Suppressor macrophage treated with lipopolysaccharide for 4 hours (primary cell): ENCODE data around the gene MAF.

ENCODE experiments used
- DNase-seq: peaks from one replicate; pipeline ENCODE4 v3.0.0-alpha.2; 2020

MAF gene

DNA sequence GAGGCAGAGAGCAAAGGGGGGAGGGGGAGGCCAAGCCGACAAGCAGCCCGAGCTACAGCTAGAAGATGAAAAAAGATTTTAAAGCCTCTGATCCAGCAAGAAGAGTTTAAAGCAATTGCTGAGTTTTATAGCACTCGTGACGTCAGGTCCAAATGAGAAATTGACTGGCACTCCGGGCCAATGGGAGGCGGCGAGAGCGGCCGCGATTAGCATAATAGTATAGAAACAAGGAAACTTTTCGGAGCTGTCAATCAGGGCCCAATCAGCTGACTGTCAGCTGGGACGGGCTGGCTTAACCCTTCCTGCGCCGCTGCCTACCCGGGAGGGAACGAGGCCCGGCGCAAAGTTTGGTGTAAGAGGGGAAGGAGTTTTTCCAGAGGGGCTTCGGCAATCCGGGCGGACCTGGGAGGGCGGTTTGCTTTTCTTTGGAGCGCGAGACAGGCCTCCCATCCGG lies at the start of gene MAF:
Gene MAF (minus strand): TSS at position 100 of the 454 bp plus-strand sequence. CDS start 835 bp downstream, outside the sequence.
- peak; percentile 96 for DNase-seq

DNA sequence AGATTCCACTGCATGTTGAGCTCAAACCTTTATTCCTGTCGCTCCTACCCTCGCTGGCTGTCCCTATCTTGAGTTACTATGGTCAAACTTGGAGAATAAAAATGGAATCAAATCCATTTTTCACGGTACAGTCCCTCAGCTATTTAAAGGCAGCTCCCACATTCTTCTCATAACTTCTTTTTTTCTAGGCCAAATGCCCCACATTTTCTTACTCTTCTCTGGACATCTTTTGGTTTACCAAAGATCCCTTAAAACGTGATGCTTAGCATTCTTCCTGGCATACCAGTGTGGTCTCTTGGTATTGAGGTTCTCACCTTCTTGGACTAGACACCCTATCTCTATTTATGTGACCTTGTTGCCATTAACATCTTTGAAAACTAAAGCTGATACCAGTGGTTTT lies 48.3 kb upstream of the MAF start:
- no peak for DNase-seq

DNA sequence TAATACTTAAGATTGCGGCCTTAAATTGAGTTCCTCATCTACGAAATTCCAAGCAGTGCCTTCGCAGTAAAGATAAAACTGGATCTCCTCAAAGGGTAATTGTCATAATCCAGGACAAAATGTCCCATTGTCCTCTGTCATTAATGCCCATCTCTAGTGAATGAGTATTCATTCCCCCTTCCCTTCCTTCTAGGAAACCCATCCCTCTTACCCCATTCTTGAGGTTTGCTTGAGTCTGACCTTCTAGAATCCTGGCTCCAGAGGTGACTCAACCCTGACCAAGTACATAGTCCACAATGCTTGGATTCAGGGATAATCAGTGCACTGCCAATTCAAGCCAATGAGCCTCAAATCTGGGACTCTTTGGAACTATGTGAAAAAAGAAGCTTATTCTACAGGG lies 47.0 kb upstream of the MAF start:
- DNase-seq = no peak

DNA sequence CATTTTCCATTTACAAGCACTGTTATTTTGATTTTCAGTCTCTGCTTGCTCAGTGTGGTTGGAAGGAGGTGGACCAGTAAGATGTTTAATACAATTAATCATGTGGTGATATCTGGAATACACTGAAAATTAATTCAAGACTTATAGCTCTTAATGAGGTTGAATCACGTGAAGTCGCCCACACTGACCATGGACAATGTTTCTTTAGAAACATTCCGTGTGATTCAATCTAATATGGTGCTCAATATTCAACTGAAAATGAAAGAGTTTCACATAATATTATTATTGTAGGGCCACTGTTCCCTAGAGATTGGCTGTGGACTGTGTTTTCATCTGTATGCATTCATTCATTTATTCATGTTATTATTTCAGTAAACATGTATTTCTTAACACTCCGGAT lies 45.2 kb upstream of the MAF start:
- no peak for DNase-seq

DNA sequence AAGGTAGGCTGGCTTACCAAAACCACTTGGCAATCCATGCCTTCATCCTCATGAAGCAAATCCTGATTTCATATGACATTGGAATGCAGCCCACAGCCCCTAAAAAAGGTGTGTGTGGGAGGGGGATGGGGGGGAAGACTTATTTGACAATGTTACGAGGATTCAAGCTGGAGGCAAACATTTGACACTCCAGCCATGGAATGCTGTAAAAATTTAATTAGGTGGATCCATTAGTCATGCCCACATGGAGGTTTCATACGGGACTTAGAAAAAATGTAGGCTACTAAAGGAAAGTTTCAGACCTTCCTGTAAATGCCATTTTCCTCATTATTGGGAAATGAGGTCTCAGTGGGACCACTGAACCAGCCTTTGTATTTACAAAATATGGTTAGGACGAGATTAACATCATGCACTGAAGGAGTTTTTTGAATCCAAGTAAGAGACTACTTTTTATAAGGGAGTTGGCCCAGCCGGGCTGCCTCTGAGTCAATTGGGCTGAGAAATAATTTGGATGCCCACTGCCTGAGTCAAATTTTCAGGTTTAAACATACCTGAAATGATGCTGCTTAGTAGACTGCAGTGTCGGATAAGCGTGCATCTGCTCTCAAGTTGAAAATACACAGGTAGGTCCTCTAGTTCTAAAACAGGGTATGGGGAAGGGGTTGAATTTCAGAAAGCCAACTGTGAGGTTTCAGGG lies 44.6 kb upstream of the MAF start:
- no peak for DNase-seq

DNA sequence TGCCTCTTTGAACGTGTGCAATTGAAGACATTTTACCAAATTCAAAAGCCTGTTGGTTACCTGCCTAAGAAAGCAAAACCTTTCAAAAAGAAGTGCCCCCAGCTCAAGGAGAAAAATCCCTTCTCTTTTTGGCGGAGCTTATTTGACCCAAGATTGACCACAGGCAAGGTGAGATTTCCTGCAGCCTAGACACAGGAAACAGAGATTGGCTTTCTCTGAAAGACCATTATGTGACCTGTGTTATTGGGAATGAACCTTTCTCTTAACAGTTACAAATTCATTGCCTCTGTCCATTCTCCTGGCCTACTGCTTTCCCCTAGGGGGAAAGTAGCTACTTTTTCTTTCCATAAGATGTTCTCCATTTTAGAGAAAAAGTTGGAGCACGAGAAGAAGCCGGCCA lies 42.1 kb upstream of the MAF start:
- no peak for DNase-seq

DNA sequence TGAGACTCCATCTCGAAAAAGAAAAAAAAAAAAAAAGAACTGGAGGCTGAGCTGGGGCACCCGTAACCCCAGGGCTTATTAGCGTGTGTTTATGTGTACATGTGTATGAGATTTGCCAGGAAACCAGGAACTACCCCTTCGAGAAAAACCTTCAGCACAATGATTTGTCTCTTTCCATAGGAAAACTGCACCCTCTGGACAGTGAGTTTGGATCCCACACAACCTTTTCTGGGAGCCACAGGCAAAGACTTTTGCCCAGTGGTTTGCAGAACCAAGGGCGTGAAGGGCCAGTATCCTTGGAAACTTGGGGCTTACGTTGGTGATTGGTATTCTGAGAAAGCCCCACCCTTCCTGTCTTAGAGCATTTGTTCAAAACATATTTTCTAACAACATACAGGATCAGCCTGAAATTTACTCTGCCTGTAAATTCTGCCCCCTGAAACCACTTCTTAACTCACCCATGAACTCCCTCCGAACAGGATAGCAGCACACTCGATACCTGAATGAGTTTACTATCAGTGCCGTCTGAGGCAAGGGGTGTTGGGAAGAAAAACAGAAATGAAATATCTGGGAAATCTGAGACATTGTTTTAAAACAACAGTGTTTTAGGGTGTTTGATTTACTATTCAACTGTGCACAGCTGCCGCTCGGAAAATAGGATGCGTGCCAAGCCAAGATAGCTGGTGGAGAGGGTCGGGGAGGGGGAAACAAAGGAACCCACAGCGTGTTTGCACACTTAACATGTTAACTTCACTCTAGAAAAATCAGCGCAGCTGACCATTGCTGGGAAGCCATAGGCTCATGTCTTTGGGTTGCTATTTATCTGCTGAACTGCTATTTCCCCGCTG lies 40.2 kb upstream of the MAF start:
- DNase-seq = no peak

DNA sequence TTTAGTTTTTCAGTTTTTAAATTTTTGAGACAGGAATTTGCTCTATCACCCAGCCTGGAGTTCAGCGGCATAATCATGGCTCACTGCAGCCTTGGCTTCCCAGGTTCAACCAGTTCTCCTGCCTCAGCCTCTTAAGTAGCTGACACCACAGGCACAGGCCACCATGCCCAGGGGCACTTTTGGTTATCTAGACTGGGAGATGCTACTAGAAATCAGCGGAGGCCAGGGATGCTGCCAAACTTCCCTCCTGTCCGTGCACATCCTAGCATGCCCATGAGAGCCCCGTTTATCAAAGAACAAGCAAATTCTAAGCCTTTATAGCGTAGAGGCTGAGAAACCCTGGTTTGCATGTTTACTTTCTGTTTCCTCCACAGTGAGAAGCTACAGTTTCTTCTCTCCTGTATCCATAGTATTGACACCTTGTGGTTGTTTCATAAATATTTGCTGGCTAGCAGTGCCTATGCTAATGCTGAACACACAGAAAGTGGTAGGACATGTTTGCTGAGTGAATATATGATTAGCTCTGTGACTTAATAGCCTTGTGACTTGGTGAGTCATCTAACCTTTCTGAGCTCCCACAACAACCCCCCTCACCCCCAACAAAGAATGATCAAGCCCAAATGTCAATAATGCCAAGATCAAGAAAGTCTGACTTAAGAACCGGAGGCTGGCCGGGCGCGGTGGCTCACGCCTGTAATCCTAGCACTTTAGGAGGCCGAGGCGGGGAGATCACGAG lies 39.2 kb upstream of the MAF start:
- DNase-seq = peak; percentile 11

DNA sequence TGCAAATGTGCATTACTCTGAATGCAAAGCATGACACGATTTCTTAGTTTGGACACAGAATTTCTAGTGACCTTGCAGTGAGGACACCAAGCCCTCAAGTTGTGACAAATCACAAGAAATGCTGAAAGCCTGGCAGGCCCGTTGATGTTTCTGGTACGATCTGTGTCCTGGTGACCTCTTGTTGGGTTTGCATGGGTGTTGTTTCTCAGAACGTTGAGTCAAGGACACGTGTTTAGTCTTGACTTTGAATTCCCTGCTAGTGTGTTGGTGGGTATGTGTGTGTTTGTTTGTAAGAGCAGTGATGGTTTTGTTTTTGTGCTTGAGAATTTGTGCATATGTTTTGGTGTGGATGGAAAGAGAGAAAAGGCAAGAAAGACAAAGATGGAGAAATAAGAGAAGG lies 37.8 kb upstream of the MAF start:
- DNase-seq = no peak

DNA sequence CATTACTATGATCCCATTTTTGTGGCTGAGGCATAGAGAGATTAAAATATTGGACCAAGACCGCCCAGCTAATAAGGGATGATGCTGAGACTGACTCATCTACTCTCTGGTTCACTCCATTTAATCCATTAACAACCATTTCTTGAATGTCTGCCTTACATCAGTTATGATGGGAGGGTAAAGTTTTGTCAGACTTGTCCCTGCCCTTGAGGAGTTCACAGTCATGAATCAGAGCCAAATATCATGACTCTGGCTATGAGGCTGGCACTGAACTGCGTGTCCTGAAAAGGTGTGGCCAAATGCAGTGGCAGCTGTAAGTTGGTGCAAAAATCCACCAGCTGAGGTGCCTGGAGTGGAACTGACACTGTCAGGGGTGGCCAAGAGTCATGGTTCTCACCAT lies 35.0 kb upstream of the MAF start:
- DNase-seq = no peak

DNA sequence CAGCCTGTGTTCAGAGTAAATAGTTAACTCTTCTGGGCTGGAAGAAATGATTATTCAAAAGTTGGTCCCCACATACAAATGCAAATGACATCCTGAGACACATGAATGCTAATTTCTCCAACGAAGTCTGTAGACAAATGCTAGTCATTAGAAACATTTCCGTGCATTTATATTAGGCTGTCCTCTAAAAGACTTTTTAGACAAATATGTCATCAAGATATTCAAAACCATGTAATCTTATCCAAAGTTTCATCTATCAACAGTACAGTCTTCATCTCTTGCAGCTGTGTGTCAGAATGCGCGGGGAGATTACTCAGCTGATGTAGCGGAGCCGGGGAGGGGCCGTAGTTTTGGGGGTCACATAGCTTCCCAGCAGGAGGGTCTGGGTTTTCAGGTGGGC lies 33.8 kb upstream of the MAF start:
- no peak for DNase-seq

DNA sequence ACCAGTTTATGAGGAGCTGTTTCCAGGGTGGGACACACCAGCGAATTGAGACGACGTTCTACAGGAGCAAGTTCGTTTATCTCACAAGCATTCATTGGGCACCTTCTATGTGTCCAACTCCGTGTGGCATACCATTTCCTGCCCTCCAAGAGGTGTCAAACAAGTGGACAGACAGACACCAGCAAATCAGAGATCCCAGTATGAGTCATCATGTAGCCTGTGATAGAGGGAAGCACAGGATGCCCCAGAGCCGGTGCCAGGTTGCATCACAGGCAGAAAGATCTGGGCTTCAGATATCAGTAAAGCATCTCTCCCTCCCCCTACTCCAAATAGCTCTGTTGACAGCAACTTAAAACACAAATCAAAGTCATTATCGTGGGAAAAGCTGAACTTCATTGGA lies 31.8 kb upstream of the MAF start:
- no peak for DNase-seq

DNA sequence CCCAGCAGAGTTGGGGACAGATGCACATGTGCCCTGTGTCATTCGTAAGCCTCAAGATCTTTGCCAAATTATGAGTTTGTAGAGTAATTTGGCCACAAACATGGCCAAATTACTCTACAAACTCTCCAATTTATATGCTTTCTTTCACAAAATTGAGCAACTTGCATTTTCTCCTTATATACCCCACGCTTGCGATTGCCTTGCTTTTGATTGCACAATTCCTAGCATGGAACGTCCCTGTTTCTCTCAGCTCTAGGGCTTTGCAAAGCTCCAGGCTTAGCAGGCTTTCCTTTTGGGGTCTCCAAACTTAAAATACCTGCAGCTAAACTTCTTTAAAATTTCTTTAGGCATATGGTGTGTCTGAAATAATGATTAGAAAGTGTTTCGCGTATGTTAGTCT lies 28.5 kb upstream of the MAF start:
- no peak for DNase-seq

DNA sequence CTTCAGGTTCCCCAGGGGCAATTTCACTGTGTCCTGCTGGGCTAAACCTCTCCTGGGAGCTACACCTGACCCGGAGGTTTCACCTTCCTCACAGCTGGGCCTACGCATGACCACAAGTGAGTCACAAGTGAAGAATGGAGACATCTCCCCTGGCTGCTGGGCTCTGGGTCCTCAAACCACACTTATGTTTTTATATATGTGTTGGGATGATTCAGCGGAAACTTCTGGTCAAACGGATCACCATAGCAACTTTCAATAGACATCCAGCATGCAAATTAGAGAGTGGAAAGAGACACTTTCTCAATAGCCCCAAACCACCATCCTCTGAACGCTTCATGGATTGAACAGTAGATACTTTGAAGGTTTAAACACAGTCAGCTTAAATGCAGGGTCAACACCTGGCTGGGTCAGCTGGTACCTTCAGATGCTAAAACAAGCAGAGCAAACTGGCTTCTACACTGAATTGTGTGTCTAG lies 28.0 kb upstream of the MAF start:
- no peak for DNase-seq

DNA sequence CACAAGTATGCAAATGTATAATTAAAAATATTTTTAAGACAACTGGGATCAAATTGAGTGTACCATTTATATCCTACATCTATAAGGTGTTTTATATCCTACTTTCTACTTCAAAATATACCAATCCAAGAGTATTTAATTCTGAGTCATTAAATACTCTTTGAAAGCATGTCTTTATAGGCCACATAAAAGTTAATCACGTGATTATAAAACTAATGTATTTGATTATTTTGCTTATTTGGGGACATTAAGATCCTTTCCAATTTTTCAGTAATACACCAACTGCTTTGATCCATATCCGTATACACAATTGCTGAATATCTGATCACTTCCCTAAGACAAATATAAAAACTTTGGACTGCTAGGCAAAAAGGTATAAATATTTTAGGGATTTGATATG lies 26.6 kb upstream of the MAF start:
- DNase-seq = no peak

DNA sequence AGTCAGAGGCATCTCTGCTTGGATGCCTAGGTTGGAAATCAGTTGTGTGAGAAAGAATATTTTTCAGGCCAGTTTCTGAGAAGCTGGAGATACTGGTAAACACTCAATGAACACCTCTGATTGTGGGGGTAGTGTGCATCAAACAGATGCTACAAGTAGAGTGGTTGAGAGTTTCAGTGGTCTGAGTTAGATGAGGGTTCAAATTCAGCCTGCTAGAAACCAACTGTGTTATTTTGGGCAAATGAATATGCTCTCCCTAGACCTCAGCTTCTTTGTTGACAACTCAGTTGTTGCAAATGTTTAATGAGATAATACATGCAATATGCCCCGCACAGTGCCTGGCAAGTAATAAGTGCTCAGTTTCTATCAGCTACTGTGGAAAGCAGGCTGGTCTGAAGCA lies 25.2 kb upstream of the MAF start:
- DNase-seq = no peak

DNA sequence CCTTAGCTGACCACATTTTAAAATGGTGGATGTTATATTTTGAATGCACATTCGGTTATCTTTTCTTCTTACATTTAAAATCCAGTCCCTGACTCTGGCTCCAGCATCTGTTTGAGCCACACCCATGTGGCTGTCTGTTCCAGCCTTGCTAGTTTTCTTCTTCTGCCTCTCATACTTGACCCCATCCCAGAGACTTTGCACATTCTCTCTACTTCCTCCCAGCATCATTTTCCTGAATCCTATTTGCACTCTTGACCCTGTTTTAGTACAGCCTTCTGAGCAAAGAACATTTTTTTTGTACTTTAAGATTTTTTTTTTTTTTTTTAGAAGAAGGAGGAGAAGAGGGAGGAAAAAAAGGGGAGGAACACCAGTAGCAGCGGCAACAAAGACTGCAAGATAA lies 23.3 kb upstream of the MAF start:
- no peak for DNase-seq

DNA sequence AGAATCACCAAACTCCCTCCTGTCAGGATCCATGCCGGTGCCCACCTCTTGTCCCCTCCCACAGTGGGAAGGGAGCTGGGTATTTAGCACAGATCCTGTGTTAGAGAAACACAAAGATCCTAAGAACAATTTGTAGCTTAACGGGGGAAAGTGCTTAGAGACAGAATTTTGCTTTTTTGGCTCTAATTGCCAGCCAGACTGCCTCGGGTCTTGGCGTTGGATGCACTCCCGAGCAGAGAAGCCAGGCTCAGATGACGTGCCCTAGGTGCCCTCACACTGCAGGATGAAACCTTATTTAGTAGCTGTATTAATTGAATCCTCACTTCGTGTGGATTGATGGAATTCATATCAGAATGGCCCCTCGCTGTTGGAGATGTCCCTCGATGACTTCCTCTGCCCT lies 22.5 kb upstream of the MAF start:
- DNase-seq = no peak

DNA sequence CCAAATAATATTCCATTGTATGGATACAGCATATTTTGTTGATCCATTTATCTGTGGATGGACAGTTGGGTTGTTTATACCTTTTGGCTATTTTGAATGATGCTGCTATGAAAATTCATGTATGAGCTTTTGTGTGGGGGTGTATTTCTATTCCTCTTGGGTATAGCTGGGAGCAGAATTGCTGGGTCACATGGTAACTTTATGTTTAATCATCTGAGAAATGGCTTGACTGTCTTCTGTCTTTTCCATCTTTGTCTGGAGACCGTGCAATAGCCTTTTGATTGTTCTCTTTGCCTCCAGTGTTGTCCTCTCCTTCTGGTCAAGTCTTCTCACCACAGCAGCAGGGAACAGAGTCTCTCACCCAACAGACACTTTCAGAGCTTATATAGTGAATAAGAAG lies 20.5 kb upstream of the MAF start:
- no peak for DNase-seq

DNA sequence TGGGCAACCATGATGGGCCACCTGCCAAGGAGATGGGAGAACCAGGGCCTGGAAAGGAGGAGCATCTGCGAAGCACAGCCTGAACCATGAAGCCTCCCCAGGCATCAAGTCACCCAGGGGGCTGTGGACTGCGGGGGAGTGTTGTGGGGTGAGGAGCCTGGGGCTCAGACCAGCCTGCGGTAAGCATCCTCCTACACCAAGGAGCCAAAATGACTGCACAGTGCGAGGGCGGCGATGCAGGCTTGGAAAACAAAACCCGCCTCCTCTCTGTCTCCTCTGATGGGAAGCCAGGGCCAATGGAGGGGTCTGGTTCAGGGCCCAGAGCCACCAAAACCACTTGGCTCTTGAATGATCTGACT lies 18.1 kb upstream of the MAF start:
- DNase-seq = no peak

DNA sequence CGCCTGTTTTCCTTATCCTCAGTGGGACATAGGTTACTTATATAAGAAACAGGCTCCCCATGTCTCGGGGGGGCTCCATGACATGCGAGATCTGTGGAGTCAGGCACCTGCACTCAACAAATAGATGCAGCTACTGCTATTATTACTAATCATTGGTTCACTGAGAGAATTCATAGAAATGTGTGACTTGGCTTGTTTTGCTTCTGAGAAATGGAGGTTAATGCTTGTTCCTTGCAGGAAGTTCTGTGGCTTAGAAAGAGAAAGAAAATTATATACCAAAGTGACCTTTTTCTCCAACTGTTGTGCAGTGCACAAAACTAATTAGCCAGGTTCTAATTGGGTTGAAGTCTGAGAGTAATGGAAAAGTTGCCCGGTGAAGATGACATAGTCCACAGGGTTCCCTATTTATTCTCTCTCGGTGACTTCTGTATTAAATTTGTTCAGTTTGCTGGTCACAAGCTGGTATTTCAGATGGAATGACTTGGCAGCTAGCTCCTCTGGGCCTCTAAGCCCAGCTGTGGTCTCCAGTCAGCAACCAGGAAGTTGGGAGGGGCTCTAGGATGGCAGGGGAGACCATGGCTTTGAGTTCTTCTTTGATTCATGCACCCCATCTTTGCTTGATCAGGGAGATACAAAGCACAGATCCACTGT lies 17.6 kb upstream of the MAF start:
- no peak for DNase-seq

DNA sequence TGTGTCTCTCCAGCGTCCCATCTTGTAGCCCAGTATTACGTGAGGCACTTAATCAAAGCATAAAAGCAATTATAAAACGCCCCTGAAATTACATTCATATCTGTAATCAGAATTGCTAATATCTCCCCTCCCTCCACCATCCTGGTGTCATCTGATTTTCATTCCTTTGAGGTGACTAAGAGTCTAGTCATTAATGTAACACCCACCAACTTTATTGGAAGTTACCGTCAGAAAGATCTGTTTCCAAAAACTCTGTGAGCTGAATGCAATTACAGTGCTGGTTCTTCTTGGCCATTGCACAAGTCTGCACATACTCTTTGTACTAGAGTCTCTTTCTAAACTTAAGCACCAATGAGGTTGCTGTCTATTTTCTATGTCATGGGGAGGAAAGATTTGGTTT lies 12.5 kb upstream of the MAF start:
- DNase-seq = no peak

DNA sequence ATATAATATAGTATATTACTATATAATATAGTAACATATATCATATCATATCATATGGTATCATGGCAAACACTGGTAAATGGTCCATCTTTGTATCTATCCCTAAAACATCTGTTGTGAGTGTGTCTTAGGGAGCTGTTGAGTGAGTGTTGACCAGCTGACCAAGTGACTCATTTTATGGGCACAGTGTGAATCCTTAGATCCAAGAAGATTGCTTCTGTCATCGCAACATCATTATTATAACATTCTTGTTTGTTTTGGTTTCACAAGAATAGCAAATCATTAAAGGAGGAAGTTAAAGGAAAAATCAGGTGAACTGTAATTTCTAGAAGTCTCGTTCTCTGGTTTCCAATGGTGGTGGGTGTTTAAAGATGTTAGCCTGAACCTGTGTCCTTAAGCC lies 11.7 kb upstream of the MAF start:
- no peak for DNase-seq
